ENCODE data around the gene ADARB1. TPM values are rescaled to one million over a fixed set of nuclear protein-coding genes. Genes with fewer than 3 reads are reported as not detected.

ADARB1 gene
- total RNA-seq, 2 donors from 2014 or later, result 8.7 to 9.3 TPM

- peak overlapping the region; percentile 69 for H3K27ac ChIP-seq
- no peaks in the 10 kb centered on the region for H3K9me3 ChIP-seq
- no peaks in the 10 kb centered on the region for H3K27me3 ChIP-seq
- H3K36me3 ChIP-seq, result no peaks in the 10 kb centered on the region
- intact Hi-C loops (cut with DNase I), result no loop called here
- H3K4me3 ChIP-seq, result peak overlapping the region; percentile 85
- TF ChIP-seq CTCF (IDR thresholded peaks at IDR 0.05), result no peak
- peaks cover 8% of the 10 kb centered on the region for H3K4me1 ChIP-seq
- DNase-seq, result peak; percentile 38
- H3K9ac ChIP-seq (ENCODE audit: low read depth in 2 of 2, low read length in 2 of 2), result peak overlapping the region in 1 of 2 donors; percentile 23
Observed at GRCh38 chr21:45073301-45074047, 906 bp upstream of the ADARB1 start.

GRCh38 chr21:45074818-45075595, 627 bp downstream of the ADARB1 start:
- no peak overlapping the region for H3K27ac ChIP-seq
- TF ChIP-seq CTCF (IDR thresholded peaks at IDR 0.05), result no peak
- no peaks in the 10 kb centered on the region for H3K27me3 ChIP-seq
- H3K36me3 ChIP-seq, result no peaks in the 10 kb centered on the region
- intact Hi-C loops (cut with DNase I), result loop anchor here (5.0 kb wide), 1 partner anchor 52 kb away; no protein-coding TSS in a partner anchor
- H3K4me1 ChIP-seq, result peaks cover 8% of the 10 kb centered on the region
- peak overlapping the region; percentile 77 for H3K4me3 ChIP-seq
- no peak for DNase-seq
- H3K9me3 ChIP-seq, result no peaks in the 10 kb centered on the region
- H3K9ac ChIP-seq (ENCODE audit: low read depth in 2 of 2, low read length in 2 of 2), result peak overlapping the region; percentile 36 to 57

GRCh38 chr21:45075596-45076244, 1.3 kb downstream of the ADARB1 start:
- no peaks in the 10 kb centered on the region for H3K36me3 ChIP-seq
- intact Hi-C loops (cut with DNase I), result loop anchor here (5.0 kb wide), 1 partner anchor 52 kb away; no protein-coding TSS in a partner anchor
- no peak for DNase-seq
- no peaks in the 10 kb centered on the region for H3K27me3 ChIP-seq
- peaks cover 8% of the 10 kb centered on the region for H3K4me1 ChIP-seq
- no peak overlapping the region for H3K27ac ChIP-seq
- peak overlapping the region; percentile 77 for H3K4me3 ChIP-seq
- peak overlapping the region; percentile 36 to 57 for H3K9ac ChIP-seq (ENCODE audit: low read depth in 2 of 2, low read length in 2 of 2)
- no peaks in the 10 kb centered on the region for H3K9me3 ChIP-seq
- TF ChIP-seq CTCF (IDR thresholded peaks at IDR 0.05), result no peak

- Histone ChIP-seq H3K27ac (no peak overlapping the region), H3K9me3 (no peaks in the 10 kb centered on the region), H3K4me1 (peaks cover 8% of the 10 kb centered on the region), H3K9ac (ENCODE audit: low read depth in 2 of 2, low read length in 2 of 2) (peak overlapping the region in 1 of 2 donors; percentile 2), H3K4me3 (no peak overlapping the region), H3K36me3 (no peaks in the 10 kb centered on the region), H3K27me3 (no peaks in the 10 kb centered on the region)
- no peak for DNase-seq
- no peak for TF ChIP-seq CTCF (IDR thresholded peaks at IDR 0.05)
- intact Hi-C loops (cut with DNase I), result loop anchor here (5.0 kb wide), 1 partner anchor 51 kb away; no protein-coding TSS in a partner anchor
Observed at GRCh38 chr21:45076245-45076711, 1.9 kb downstream of the ADARB1 start.

GRCh38 chr21:45078371-45078770, 4.0 kb downstream of the ADARB1 start:
- intact Hi-C loops (cut with DNase I), result loop anchor here (5.0 kb wide), 1 partner anchor 49 kb away; no protein-coding TSS in a partner anchor
- Histone ChIP-seq H3K4me1 (peaks cover 8% of the 10 kb centered on the region), H3K36me3 (no peaks in the 10 kb centered on the region)

More at GRCh38 chr21:45078371-45078770, 4.0 kb downstream of the ADARB1 start:
- no peaks in the 10 kb centered on the region for H3K9me3 ChIP-seq
- H3K27ac ChIP-seq, result no peak overlapping the region
- no peak overlapping the region for H3K4me3 ChIP-seq
- no peak for TF ChIP-seq CTCF (IDR thresholded peaks at IDR 0.05)
- no peak for DNase-seq
- H3K27me3 ChIP-seq, result no peaks in the 10 kb centered on the region
- no peak overlapping the region for H3K9ac ChIP-seq (ENCODE audit: low read depth in 2 of 2, low read length in 2 of 2)
